ENCODE measurements around the gene SPRR2E. TPM values are rescaled to one million over a fixed set of nuclear protein-coding genes. Genes with fewer than 3 reads are reported as not detected.

The SPRR2E gene
- polyA plus RNA-seq, 4 donors = 0.24 to 2.2 TPM; not detected in 2

GRCh38 chr1:153087652-153088051 is 6.7 kb downstream of the SPRR2E start:
- H3K27ac ChIP-seq (ENCODE audit: low read depth in 1 of 3, low read length in 2 of 3) = no peak overlapping the region
- H3K4me3 ChIP-seq (ENCODE audit: low read depth in 1 of 3, low read length in 3 of 3) = no peak overlapping the region
- H3K27me3 ChIP-seq (ENCODE audit: control insufficient read depth in 3 of 3, insufficient read depth in 3 of 3, low read length in 3 of 3) = no peaks in the 10 kb centered on the region
- FAIRE-seq (no peak), DNase-seq (no peak)
- 59 to 83% (median 72%) methylated on average over 1 of the region's 1 CpG for WGBS, 3 donors
- H3K9me3 ChIP-seq (ENCODE audit: control insufficient read depth in 2 of 2, insufficient read depth in 1 of 2, low read depth in 1 of 2, low read length in 1 of 2) = no peaks in the 10 kb centered on the region
- H3K36me3 ChIP-seq (ENCODE audit: control insufficient read depth in 3 of 3, insufficient read depth in 2 of 3, low read depth in 1 of 3, low read length in 3 of 3) = no peaks in the 10 kb centered on the region
- no peaks in the 10 kb centered on the region for H3K4me1 ChIP-seq (ENCODE audit: control insufficient read depth in 3 of 3, insufficient read depth in 2 of 3, low read depth in 1 of 3, low read length in 2 of 3)

GRCh38 chr1:153081736-153082135 is 12.6 kb downstream of the SPRR2E start:
- 85 to 87% (median 86%) methylated on average over 3 of the region's 3 CpGs for WGBS, 3 donors
- Histone ChIP-seq H3K4me3 (ENCODE audit: low read depth in 1 of 3, low read length in 3 of 3) (no peak overlapping the region), H3K4me1 (ENCODE audit: control insufficient read depth in 3 of 3, insufficient read depth in 2 of 3, low read depth in 1 of 3, low read length in 2 of 3) (no peaks in the 10 kb centered on the region), H3K36me3 (ENCODE audit: control insufficient read depth in 3 of 3, insufficient read depth in 2 of 3, low read depth in 1 of 3, low read length in 3 of 3) (no peaks in the 10 kb centered on the region), H3K27ac (ENCODE audit: low read depth in 1 of 3, low read length in 2 of 3) (no peak overlapping the region), H3K27me3 (ENCODE audit: control insufficient read depth in 3 of 3, insufficient read depth in 3 of 3, low read length in 3 of 3) (peaks cover 0 to 3% (median 0%) of the 10 kb centered on the region in 3 donors), H3K9me3 (ENCODE audit: control insufficient read depth in 2 of 2, insufficient read depth in 1 of 2, low read depth in 1 of 2, low read length in 1 of 2) (no peaks in the 10 kb centered on the region)
- DNase-seq (no peak), FAIRE-seq (no peak)

- Histone ChIP-seq H3K9me3 (ENCODE audit: control insufficient read depth in 2 of 2, insufficient read depth in 1 of 2, low read depth in 1 of 2, low read length in 1 of 2) (no peaks in the 10 kb centered on the region), H3K4me3 (ENCODE audit: low read depth in 1 of 3, low read length in 3 of 3) (no peak overlapping the region), H3K4me1 (ENCODE audit: control insufficient read depth in 3 of 3, insufficient read depth in 2 of 3, low read depth in 1 of 3, low read length in 2 of 3) (no peaks in the 10 kb centered on the region), H3K27ac (ENCODE audit: low read depth in 1 of 3, low read length in 2 of 3) (no peak overlapping the region), H3K27me3 (ENCODE audit: control insufficient read depth in 3 of 3, insufficient read depth in 3 of 3, low read length in 3 of 3) (no peaks in the 10 kb centered on the region), H3K36me3 (ENCODE audit: control insufficient read depth in 3 of 3, insufficient read depth in 2 of 3, low read depth in 1 of 3, low read length in 3 of 3) (no peaks in the 10 kb centered on the region)
- 75 to 79% (median 76%) methylated on average over 5 of the region's 5 CpGs for WGBS, 3 donors
- FAIRE-seq (no peak), DNase-seq (no peak)
Observed at GRCh38 chr1:153072806-153073726, 21.3 kb downstream of the SPRR2E start.

- 46 to 91% (median 58%) methylated on average over 2 of the region's 2 CpGs for WGBS, 3 donors
- DNase-seq (no peak), FAIRE-seq (no peak)
- H3K9me3 ChIP-seq (ENCODE audit: control insufficient read depth in 2 of 2, insufficient read depth in 1 of 2, low read depth in 1 of 2, low read length in 1 of 2) = no peaks in the 10 kb centered on the region
- H3K27ac ChIP-seq (ENCODE audit: low read depth in 1 of 3, low read length in 2 of 3) = no peak within 1 kb of the TSS
- no peak within 1 kb of the TSS for H3K4me3 ChIP-seq (ENCODE audit: low read depth in 1 of 3, low read length in 3 of 3)
- H3K27me3 ChIP-seq (ENCODE audit: control insufficient read depth in 3 of 3, insufficient read depth in 3 of 3, low read length in 3 of 3) = no peaks in the 10 kb centered on the region
- no peaks in the 10 kb centered on the region for H3K4me1 ChIP-seq (ENCODE audit: control insufficient read depth in 3 of 3, insufficient read depth in 2 of 3, low read depth in 1 of 3, low read length in 2 of 3)
- no peaks in the 10 kb centered on the region for H3K36me3 ChIP-seq (ENCODE audit: control insufficient read depth in 3 of 3, insufficient read depth in 2 of 3, low read depth in 1 of 3, low read length in 3 of 3)
Observed at GRCh38 chr1:153071511-153071910, 22.8 kb downstream of the SPRR2E start, which contains the start of gene SPRR2B. Gene SPRR2B (minus strand): TSS chr1:153071611. CDS start chr1:153070839, 772 bp downstream.

GRCh38 chr1:153070243-153070642 is 24.1 kb downstream of the SPRR2E start:
- Histone ChIP-seq H3K27ac (ENCODE audit: low read depth in 1 of 3, low read length in 2 of 3) (no peak overlapping the region), H3K27me3 (ENCODE audit: control insufficient read depth in 3 of 3, insufficient read depth in 3 of 3, low read length in 3 of 3) (no peaks in the 10 kb centered on the region), H3K36me3 (ENCODE audit: control insufficient read depth in 3 of 3, insufficient read depth in 2 of 3, low read depth in 1 of 3, low read length in 3 of 3) (no peaks in the 10 kb centered on the region), H3K4me1 (ENCODE audit: control insufficient read depth in 3 of 3, insufficient read depth in 2 of 3, low read depth in 1 of 3, low read length in 2 of 3) (no peaks in the 10 kb centered on the region), H3K9me3 (ENCODE audit: control insufficient read depth in 2 of 2, insufficient read depth in 1 of 2, low read depth in 1 of 2, low read length in 1 of 2) (no peaks in the 10 kb centered on the region), H3K4me3 (ENCODE audit: low read depth in 1 of 3, low read length in 3 of 3) (no peak overlapping the region)
- FAIRE-seq (no peak), DNase-seq (no peak)
- WGBS, 3 donors = 51 to 71% (median 54%) methylated on average over 2 of the region's 2 CpGs

- H3K27me3 ChIP-seq (ENCODE audit: control insufficient read depth in 3 of 3, insufficient read depth in 3 of 3, low read length in 3 of 3) = no peaks in the 10 kb centered on the region
- H3K4me1 ChIP-seq (ENCODE audit: control insufficient read depth in 3 of 3, insufficient read depth in 2 of 3, low read depth in 1 of 3, low read length in 2 of 3) = no peaks in the 10 kb centered on the region
- no peaks in the 10 kb centered on the region for H3K36me3 ChIP-seq (ENCODE audit: control insufficient read depth in 3 of 3, insufficient read depth in 2 of 3, low read depth in 1 of 3, low read length in 3 of 3)
- no peak for FAIRE-seq
- WGBS, 3 donors = 66 to 75% (median 71%) methylated on average over 6 of the region's 6 CpGs
- H3K9me3 ChIP-seq (ENCODE audit: control insufficient read depth in 2 of 2, insufficient read depth in 1 of 2, low read depth in 1 of 2, low read length in 1 of 2) = no peaks in the 10 kb centered on the region
- H3K27ac ChIP-seq (ENCODE audit: low read depth in 1 of 3, low read length in 2 of 3) = no peak overlapping the region
- no peak for DNase-seq
- no peak overlapping the region for H3K4me3 ChIP-seq (ENCODE audit: low read depth in 1 of 3, low read length in 3 of 3)
Observed at GRCh38 chr1:153058826-153059784, 35.2 kb downstream of the SPRR2E start.

GRCh38 chr1:153058154-153058553 is 36.2 kb downstream of the SPRR2E start:
- Histone ChIP-seq H3K9me3 (ENCODE audit: control insufficient read depth in 2 of 2, insufficient read depth in 1 of 2, low read depth in 1 of 2, low read length in 1 of 2) (no peaks in the 10 kb centered on the region), H3K27me3 (ENCODE audit: control insufficient read depth in 3 of 3, insufficient read depth in 3 of 3, low read length in 3 of 3) (no peaks in the 10 kb centered on the region), H3K27ac (ENCODE audit: low read depth in 1 of 3, low read length in 2 of 3) (no peak overlapping the region), H3K4me3 (ENCODE audit: low read depth in 1 of 3, low read length in 3 of 3) (no peak overlapping the region), H3K4me1 (ENCODE audit: control insufficient read depth in 3 of 3, insufficient read depth in 2 of 3, low read depth in 1 of 3, low read length in 2 of 3) (no peaks in the 10 kb centered on the region), H3K36me3 (ENCODE audit: control insufficient read depth in 3 of 3, insufficient read depth in 2 of 3, low read depth in 1 of 3, low read length in 3 of 3) (no peaks in the 10 kb centered on the region)
- DNase-seq (no peak), FAIRE-seq (no peak)
- WGBS, 3 donors = 50 to 63% (median 55%) methylated on average over 2 of the region's 2 CpGs

- FAIRE-seq = no peak
- Histone ChIP-seq H3K4me3 (ENCODE audit: low read depth in 1 of 3, low read length in 3 of 3) (no peak within 1 kb of the TSS), H3K9me3 (ENCODE audit: control insufficient read depth in 2 of 2, insufficient read depth in 1 of 2, low read depth in 1 of 2, low read length in 1 of 2) (no peaks in the 10 kb centered on the region), H3K4me1 (ENCODE audit: control insufficient read depth in 3 of 3, insufficient read depth in 2 of 3, low read depth in 1 of 3, low read length in 2 of 3) (no peaks in the 10 kb centered on the region), H3K27me3 (ENCODE audit: control insufficient read depth in 3 of 3, insufficient read depth in 3 of 3, low read length in 3 of 3) (no peaks in the 10 kb centered on the region), H3K27ac (ENCODE audit: low read depth in 1 of 3, low read length in 2 of 3) (no peak within 1 kb of the TSS), H3K36me3 (ENCODE audit: control insufficient read depth in 3 of 3, insufficient read depth in 2 of 3, low read depth in 1 of 3, low read length in 3 of 3) (no peaks in the 10 kb centered on the region)
- WGBS, 3 donors = 42 to 62% (median 48%) methylated on average over 2 of the region's 2 CpGs
- no peak for DNase-seq
Observed at GRCh38 chr1:153057375-153057774, 37.0 kb downstream of the SPRR2E start, which contains the start of gene SPRR2A. Gene SPRR2A (minus strand): TSS chr1:153057512. CDS start chr1:153056735, 777 bp downstream.
